ENCODE measurements around the gene AIG1.
"Not testable (repeated sequence)": the region's sequence is repeated elsewhere in the genome, so short reads cannot be mapped to it uniquely, and the experiment has no call there.

The AIG1 gene

DNA sequence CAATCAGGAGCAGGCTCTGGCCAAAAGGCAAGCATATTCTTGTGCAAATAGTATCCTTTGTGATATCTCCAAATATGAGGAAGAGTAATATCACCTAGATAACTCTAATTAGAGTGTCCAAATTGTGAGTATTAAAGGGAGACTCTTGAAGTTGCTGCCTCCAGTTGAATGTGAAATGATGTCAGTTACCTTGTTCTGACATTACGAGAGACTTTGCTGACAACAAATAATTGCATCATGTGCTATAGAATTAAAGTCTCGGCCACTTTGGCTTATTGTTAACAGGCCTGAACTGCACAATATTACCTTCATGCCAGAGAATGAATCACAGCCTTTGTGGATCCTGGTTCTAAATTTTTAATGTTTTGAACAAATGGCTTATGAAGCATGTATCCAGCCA, 106.5 kb downstream of the AIG1 start:
- no peak overlapping the region for H3K4me3 ChIP-seq (replicated peaks; ENCODE audit: low read depth, low read length)
- TF ChIP-seq, protein P1, sequence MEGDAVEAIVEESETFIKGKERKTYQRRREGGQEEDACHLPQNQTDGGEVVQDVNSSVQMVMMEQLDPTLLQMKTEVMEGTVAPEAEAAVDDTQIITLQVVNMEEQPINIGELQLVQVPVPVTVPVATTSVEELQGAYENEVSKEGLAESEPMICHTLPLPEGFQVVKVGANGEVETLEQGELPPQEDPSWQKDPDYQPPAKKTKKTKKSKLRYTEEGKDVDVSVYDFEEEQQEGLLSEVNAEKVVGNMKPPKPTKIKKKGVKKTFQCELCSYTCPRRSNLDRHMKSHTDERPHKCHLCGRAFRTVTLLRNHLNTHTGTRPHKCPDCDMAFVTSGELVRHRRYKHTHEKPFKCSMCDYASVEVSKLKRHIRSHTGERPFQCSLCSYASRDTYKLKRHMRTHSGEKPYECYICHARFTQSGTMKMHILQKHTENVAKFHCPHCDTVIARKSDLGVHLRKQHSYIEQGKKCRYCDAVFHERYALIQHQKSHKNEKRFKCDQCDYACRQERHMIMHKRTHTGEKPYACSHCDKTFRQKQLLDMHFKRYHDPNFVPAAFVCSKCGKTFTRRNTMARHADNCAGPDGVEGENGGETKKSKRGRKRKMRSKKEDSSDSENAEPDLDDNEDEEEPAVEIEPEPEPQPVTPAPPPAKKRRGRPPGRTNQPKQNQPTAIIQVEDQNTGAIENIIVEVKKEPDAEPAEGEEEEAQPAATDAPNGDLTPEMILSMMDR (IDR thresholded peaks at IDR 0.05; ENCODE audit: low read length, missing control alignments), result no peak
- no peak for DNase-seq (ENCODE audit: low read depth)

DNA sequence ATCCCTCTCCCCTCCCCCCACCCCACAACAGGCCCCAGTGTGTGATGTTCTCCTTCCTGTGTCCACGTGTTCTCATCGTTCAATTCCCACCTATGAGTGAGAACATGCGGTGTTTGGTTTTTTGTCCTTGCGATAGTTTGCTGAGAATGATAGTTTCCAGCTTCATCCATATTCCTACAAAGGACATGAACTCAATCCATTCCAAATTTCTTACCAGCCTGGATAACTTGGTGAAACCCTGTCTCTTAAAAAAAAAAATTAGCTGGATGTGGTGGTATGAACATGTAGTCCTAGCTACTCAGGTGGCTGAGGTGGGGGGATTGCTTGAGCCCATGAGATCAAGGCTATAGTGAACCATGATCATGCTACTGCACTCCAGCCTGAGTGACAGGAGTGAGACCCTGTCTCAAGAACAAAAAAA, 107.7 kb downstream of the AIG1 start:
- H3K4me3 ChIP-seq (replicated peaks; ENCODE audit: low read depth, low read length); DNase-seq (ENCODE audit: low read depth): not testable (repeated sequence)

DNA sequence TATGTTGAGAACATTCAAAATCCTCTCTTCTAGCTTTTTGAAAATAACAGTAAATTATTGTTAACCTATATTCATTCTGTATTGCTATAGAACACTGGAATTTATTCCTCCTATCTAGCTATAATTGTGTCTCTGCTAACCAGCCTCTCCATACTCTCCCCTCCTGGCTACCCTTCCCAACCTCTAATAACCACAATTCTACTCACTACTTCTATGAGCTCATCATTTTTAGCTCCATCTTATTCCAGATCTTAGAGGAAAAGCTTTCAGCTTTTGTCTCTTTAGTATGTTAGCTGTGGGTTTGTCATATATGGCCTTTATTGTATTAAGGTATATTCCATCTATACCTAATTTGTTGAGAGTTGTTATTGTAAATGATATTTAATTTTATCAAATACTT, 108.8 kb downstream of the AIG1 start:
- TF ChIP-seq, protein P1 (IDR thresholded peaks at IDR 0.05; ENCODE audit: low read length, missing control alignments), result no peak
- no peak for DNase-seq (ENCODE audit: low read depth)
- H3K4me3 ChIP-seq (replicated peaks; ENCODE audit: low read depth, low read length), result no peak overlapping the region

DNA sequence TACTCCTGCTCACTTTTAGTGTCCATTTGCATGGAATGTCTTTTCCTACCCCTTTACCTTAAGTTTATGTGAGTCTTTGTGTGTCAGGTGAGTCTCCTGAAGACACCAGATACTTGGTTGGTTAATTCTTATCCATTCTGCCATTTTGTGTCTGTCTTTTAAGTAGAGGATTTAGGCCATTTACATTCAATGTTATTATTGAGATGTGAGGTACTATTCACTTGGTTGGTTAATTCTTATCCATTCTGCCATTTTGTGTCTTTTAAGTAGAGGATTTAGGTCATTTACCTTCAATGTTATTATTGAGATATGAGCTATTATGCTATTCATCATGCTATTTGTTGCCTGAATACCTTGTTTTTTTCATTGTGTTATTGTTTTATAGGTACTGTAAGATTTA, 113.8 kb downstream of the AIG1 start:
- DNase-seq (ENCODE audit: low read depth), result no peak
- H3K4me3 ChIP-seq (replicated peaks; ENCODE audit: low read depth, low read length), result no peak overlapping the region
- TF ChIP-seq, protein P1 (IDR thresholded peaks at IDR 0.05; ENCODE audit: low read length, missing control alignments), result no peak

DNA sequence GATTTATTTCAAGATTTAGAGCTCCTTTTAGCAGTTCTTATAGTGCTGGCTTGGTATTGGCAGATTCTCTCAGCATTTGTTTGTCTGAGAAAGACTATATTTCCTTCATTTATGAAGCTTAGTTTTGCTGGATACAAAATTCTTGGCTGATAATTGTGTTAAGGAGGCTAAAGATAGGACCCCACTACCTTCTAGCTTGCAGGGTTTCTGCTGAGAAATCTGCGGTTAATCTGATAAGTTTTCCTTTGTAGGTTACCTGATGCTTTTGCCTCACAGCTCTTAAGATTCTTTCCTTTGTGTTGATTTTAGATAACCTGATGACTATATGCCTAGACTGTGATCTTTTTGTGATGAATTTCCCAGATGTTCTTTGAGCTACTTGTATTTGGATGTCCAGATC, 114.3 kb downstream of the AIG1 start:
- no peak overlapping the region for H3K4me3 ChIP-seq (replicated peaks; ENCODE audit: low read depth, low read length)
- TF ChIP-seq, protein P1 (IDR thresholded peaks at IDR 0.05; ENCODE audit: low read length, missing control alignments), result no peak
- no peak for DNase-seq (ENCODE audit: low read depth)

DNA sequence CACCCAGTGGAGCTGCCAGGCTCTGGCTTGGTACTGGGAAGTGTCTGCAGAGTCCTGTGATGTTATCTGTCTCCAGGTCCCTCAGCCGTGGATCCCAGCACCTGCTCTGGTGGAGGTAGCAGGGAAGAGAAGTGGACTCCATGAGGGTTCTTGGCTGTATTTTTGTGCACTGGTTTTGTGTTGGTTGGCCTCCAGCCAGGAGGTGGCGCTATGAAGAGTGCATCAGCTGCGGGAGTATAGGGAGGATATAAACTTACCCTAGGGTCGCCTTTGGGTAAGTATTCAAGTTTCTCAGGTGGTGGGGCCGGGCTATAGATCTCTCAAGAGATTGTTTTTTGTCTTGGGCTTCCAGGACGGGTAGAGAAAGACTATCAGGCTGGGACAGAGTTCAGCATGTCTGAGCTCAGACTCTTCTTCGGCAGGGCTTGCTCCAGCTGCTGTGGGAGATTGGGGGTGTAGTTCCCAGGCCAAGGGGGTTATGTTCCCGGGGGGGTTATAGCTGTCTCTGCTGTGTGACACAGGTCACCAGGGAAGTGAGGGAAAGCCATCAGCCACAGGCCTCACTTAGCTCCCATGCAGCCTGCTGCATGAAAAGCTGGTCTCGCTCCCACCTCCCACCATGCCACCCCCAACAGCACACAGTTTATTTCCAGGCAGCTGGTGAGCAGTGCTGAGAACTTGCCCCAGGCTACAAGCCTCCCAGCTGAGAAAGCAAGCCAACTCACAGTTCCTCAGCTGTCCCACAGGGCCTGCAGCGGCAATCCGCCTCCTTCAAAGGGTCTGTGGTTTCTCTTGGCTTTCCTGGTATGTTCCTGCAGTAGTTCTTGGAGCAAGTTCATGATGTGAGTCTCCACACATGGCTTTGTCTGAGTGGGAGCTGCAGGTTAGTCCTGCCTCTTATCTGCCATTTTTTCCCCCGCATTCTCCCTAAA, 115.7 kb downstream of the AIG1 start:
- H3K4me3 ChIP-seq (replicated peaks; ENCODE audit: low read depth, low read length), result no peak overlapping the region
- TF ChIP-seq, protein P1 (IDR thresholded peaks at IDR 0.05; ENCODE audit: low read length, missing control alignments), result no peak
- DNase-seq (ENCODE audit: low read depth), result peak; percentile 78

DNA sequence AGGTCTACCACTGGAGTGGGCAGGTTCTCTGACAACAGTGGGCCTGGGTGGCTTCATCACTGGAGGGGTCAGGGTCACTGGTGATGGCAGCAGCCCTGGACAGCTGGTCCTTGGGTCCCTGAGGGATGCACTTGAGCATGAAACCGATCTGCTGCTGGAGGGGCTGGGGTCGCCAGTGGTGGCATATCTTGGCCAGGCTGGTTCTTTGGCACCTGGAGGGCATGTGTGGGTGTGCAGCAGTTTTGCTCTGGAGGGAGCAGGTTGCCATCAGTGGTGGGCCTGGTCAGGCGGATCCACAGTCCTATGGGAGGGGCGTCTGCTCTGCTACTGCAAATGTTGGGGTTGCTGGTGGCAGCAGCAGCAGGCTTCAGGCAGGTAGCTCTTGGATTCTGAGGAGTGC, 117.0 kb downstream of the AIG1 start:
- TF ChIP-seq, protein P1 (IDR thresholded peaks at IDR 0.05; ENCODE audit: low read length, missing control alignments), result no peak
- DNase-seq (ENCODE audit: low read depth), result no peak
- H3K4me3 ChIP-seq (replicated peaks; ENCODE audit: low read depth, low read length), result no peak overlapping the region
